ENCODE data around the gene BICC1.

BICC1 gene, protein sequence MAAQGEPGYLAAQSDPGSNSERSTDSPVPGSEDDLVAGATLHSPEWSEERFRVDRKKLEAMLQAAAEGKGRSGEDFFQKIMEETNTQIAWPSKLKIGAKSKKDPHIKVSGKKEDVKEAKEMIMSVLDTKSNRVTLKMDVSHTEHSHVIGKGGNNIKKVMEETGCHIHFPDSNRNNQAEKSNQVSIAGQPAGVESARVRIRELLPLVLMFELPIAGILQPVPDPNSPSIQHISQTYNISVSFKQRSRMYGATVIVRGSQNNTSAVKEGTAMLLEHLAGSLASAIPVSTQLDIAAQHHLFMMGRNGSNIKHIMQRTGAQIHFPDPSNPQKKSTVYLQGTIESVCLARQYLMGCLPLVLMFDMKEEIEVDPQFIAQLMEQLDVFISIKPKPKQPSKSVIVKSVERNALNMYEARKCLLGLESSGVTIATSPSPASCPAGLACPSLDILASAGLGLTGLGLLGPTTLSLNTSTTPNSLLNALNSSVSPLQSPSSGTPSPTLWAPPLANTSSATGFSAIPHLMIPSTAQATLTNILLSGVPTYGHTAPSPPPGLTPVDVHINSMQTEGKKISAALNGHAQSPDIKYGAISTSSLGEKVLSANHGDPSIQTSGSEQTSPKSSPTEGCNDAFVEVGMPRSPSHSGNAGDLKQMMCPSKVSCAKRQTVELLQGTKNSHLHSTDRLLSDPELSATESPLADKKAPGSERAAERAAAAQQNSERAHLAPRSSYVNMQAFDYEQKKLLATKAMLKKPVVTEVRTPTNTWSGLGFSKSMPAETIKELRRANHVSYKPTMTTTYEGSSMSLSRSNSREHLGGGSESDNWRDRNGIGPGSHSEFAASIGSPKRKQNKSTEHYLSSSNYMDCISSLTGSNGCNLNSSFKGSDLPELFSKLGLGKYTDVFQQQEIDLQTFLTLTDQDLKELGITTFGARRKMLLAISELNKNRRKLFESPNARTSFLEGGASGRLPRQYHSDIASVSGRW

GRCh38 chr10:58512491-58513187 is at the start of gene BICC1:
TSS of gene BICC1 (plus strand) at chr10:58512872. CDS start at chr10:58513144, 272 bp downstream.
- peak; percentile 14 for DNase-seq

GRCh38 chr10:58464956-58465355 is 47.7 kb upstream of the BICC1 start:
- DNase-seq: no peak

DNA sequence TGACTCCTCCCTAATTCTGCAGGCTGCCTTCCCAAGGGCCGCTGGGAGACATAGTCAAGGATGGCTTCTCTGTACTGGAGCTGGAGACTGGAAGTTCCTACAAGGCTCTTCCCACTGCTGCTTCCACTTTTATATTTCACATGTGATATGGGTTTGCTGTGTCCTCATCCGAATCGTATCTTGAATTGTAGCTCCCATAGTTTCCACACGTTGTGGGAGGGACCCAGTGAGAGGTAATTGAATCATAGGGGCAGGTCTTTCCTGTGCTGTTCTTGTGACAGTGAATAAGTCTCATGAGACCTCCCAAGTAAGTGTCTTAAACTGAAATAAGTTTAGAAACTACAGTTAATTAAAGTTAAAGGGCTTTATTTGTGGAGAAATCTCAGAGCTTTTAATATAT is 47.0 kb upstream of the BICC1 start:
- no peak for DNase-seq

- DNase-seq: no peak
Measured at GRCh38 chr10:58467931-58468635, 44.6 kb upstream of the BICC1 start.

DNA sequence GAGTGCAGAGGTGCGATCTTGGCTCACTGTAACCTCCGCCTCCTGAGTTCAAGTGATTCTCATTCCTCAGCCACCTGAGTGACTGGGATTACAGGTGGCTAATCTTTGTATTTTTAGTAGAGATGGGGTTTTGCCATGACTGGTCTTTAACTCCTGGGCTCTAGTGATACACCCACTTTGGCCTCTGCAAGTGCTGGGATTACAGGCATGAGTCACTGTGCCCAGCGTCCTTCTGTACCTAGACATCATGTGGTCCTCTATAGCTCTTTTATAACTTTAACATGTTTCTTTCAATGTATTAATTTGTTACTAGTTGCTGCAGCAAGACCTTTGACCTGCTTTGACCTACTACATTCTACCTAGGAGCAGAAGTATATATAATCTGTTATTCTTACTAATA is 38.7 kb upstream of the BICC1 start:
- no peak for DNase-seq

DNA sequence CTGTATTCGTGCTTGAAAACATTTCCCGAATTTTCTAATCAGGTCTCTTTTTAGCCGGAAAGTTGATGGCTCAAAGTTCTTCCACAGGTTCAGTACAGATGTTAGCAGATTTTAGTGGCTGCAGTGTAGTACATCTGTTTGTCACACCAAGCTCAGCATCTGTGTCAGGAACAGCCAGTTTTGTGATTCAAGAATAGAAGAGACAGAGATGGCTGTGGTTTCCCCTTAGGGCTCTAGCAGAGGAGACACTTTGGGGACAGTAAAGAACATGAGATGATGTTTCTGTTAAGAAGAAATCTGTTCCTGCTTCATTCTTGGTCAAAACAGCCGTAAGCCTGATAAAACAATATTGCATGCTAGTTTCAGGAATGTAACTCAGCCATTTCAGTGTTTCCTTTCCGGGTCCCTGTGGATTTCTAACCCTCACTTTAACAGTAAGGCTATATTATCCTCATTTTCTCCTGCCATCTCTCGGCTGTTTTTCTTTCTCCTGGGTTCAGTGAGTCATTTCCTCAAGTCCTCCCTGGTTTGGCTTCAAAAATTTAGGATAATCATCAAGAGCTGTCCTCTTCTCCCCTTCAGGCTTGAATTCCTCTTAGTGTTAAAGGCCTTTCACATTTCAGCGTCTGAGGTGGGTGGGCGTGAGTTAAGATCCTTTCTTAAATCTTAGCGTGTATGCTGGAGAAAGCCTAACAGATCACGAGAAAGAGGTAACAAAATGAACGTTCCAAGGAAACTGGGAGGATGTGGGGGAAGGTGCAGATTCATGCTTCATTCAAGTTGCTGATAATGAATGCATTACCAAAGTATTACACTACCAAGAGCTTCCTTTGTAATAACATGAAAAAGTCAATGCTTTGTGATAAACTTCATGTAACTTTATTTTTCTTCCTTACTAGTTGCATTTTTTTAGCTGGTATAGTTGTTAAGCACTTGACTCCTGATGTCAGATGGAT is 37.1 kb upstream of the BICC1 start:
- DNase-seq: no peak

GRCh38 chr10:58477122-58477521 is 35.5 kb upstream of the BICC1 start:
- no peak for DNase-seq

GRCh38 chr10:58477902-58478301 is 34.8 kb upstream of the BICC1 start:
- DNase-seq: no peak

DNA sequence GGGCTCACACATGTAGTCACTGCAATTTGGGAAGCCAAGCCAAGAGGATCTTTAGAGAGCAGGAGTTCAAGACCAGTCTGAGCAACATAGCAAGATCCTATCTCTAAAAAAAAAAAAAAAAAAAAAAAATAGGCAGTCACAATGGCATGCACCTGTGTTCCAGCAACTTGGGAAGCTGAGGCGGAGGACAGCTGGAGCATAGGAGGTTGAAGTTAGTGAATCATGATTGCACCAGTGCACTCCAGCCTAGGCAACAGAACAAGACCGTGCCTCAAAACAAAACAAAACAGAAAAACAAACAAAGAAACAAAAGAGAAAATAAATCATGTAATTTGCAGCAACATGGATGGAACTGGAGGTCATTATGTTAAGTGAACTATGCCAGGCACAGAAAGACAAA is 33.6 kb upstream of the BICC1 start:
- no peak for DNase-seq

GRCh38 chr10:58480321-58480720 is 32.4 kb upstream of the BICC1 start:
- DNase-seq: no peak

- DNase-seq: no peak
Measured at GRCh38 chr10:58481569-58482109, 31.0 kb upstream of the BICC1 start.

DNA sequence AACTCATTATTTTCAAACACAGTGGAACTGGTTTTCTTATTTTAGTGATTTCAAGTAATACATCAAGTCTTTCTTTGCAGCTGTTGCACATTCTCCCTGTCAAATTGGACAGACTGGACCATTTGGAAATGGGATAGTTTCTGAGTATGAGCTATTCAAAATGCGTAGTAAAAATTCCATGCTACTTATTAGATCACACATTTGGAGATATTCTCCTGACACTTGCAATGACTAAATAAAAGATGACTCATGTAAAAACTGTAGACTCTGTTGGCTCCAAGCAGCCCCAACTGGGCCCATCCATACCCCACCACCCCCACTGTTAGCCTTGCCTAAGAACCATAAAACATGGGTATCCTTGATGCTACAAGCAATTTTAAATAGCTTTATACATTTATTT is 25.9 kb upstream of the BICC1 start:
- no peak for DNase-seq

DNA sequence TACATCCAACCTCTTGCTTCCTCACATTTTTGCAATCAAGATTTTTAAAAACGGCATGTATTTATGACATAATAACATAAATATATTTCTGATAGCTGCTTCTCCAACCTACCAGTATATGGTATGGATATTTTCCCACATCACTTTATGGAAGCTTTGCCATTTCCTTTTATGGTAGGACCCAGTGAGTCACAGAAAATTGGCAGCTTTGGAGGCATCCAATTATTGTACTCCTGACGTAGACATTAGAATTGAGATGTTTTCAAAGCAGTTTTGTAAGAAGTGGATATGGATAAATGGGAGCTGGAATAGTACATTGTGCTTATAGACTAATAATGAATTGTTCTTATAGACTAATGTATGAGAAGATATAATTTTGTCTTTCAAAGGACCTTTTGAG is 23.8 kb upstream of the BICC1 start:
- no peak for DNase-seq

DNA sequence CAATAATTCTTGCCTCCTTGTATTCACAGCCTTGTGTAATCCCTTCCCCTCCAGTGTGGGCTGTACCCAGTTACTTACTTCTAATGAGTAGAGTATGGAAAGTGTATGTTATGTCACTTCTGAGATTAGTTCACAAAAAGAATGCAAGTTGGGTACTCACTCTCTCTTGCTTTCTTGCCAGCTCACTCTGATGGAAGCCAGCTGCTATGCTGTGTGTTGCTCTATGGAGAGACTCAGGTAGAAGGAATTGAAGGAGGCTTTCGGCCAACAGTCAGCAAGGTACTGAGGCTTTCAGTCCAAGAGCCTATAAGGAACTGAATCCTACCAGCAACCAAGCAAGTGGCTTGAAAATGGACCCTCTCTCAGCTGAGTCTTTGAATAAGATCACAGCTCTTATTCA is 9.7 kb upstream of the BICC1 start:
- DNase-seq: no peak

DNA sequence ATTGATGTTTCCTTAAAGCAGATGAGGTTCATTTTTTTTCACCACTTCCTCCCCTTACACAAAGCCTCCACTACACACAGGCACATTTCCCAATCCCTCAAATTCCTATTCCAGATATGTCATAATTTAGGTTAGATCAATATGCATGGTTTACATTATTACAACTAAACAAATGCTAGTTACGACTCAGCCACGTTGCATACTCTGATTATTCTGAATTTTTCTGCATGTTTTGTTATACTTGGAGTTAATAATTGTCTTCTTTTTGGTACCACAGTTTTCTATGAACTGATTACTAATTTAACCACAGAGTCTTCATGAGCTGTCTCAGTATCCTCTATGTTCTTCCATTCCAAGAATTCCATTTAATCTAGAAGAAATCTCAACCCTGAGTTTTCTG is 4.4 kb upstream of the BICC1 start:
- DNase-seq: no peak

DNA sequence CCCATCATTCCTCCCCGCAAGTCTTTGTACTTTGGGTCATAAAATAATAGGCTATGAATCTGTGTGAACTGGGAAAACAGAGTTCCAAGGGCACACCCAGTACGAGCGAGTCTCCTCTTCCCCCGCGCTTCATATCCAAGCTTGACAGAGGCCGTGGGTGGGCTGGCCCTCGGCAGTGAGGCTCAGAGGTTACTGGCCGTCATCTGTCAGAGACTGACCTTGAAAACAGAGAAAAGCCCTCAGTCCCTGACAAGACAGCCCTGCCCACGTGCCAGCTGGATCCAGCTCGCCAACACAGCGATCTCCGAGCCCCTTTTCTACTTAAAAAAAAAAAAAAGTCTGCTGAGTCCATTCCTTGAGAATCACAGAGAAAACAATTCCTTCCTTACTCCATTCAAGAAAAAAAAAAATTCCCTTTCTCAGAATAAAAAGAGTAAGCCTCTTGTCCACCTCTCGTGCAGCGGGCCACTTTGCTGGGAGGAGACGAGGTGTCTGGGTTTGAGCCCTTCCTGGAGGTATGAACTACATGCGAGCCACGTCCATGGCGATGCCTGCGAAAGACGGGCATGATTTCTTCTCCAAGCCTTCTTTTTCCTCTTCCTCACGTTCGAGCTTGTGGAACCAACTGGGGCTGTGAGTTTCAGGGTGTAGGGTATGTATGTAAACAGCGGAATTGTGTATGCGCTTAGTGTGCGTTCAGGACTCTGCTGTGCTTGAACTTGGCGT is 744 bp upstream of the BICC1 start:
- no peak for DNase-seq

- peak; percentile 25 for DNase-seq
Measured at GRCh38 chr10:58513188-58514110, 777 bp downstream of the BICC1 start.

DNA sequence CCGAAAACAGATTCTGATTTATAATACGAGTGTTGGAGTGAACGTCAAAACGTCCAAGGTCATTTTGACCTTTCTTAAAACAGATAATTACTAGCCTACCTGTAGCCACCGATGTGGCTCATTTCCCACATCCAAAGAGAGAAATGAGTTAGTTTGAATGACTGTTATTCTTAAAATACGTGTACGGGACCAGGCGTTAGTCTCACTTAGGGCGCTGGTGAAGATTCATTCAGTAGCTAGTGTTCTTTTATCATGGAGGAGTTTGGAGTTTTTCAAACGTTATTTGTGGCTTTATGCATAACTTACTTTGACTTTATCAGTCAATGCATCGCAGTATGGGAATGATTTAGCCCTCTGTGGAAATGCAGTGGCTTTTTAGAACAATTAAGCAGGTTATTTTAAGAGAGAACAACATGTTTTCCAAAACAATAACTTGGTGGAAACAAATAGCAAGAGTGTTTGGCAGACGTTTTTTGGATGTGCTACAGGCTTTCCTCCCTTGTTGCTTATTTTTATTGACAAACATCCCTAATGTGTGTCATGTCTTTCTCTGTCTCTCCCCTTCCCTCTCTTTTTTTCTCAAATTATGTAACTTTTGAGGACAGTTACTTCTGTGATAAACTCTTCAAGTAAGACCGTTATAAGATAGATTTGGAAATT is 1.6 kb downstream of the BICC1 start:
- DNase-seq: peak; percentile 60
